HG02571 (cell line): ENCODE data around the gene LRRK2.
A peak's percentile ranks its signal among the peaks of the same experiment; 100 is the strongest.
"Not testable (repeated sequence)": the region's sequence is repeated elsewhere in the genome, so short reads cannot be mapped to it uniquely, and the experiment has no call there.

Source experiments
- ATAC-seq: cut with Tn5 transposase; IDR thresholded peaks from one replicate; pipeline ENCODE4 v1.9.1; 2021; ENCODE audit warnings: mild to moderate bottlenecking, moderate library complexity; ENCODE audit not compliant: unreplicated experiment

LRRK2 gene

GRCh38 chr12:40312982-40313576 is 88.3 kb downstream of the LRRK2 start:
- ATAC-seq, result no peak

GRCh38 chr12:40313928-40314327 is 89.1 kb downstream of the LRRK2 start:
- peak; percentile 57 for ATAC-seq

- ATAC-seq, result no peak
Observed at GRCh38 chr12:40314927-40315326, 90.1 kb downstream of the LRRK2 start.

GRCh38 chr12:40315375-40315774 is 90.6 kb downstream of the LRRK2 start:
- no peak for ATAC-seq

GRCh38 chr12:40324261-40324660 is 99.5 kb downstream of the LRRK2 start:
- ATAC-seq, result no peak

- ATAC-seq, result peak; percentile 76
Observed at GRCh38 chr12:40325349-40325960, 100.7 kb downstream of the LRRK2 start.

GRCh38 chr12:40327535-40327934 is 102.7 kb downstream of the LRRK2 start:
- ATAC-seq, result no peak

GRCh38 chr12:40330180-40330579 is 105.4 kb downstream of the LRRK2 start:
- no peak for ATAC-seq

- no peak for ATAC-seq
Observed at GRCh38 chr12:40331886-40332285, 107.1 kb downstream of the LRRK2 start.

- ATAC-seq, result no peak
Observed at GRCh38 chr12:40335991-40336390, 111.2 kb downstream of the LRRK2 start.

GRCh38 chr12:40336573-40337199 is 111.9 kb downstream of the LRRK2 start:
- no peak for ATAC-seq

- ATAC-seq, result no peak
Observed at GRCh38 chr12:40338071-40338470, 113.3 kb downstream of the LRRK2 start.

GRCh38 chr12:40338621-40339020 is 113.8 kb downstream of the LRRK2 start:
- ATAC-seq, result no peak

- no peak for ATAC-seq
Observed at GRCh38 chr12:40342010-40342409, 117.2 kb downstream of the LRRK2 start.

GRCh38 chr12:40343124-40343523 is 118.3 kb downstream of the LRRK2 start:
- ATAC-seq, result no peak

GRCh38 chr12:40344312-40344711 is 119.5 kb downstream of the LRRK2 start:
- no peak for ATAC-seq

- no peak for ATAC-seq
Observed at GRCh38 chr12:40351976-40352375, 127.2 kb downstream of the LRRK2 start.

GRCh38 chr12:40375076-40375475 is 150.3 kb downstream of the LRRK2 start:
- ATAC-seq, result no peak

- ATAC-seq, result no peak
Observed at GRCh38 chr12:40376533-40377267, 151.9 kb downstream of the LRRK2 start.

GRCh38 chr12:40378691-40379090 is 153.9 kb downstream of the LRRK2 start:
- ATAC-seq, result no peak

- ATAC-seq, result peak; percentile 58
Observed at GRCh38 chr12:40382217-40382616, 157.4 kb downstream of the LRRK2 start.

GRCh38 chr12:40387279-40387678 is 162.5 kb downstream of the LRRK2 start:
- not testable (repeated sequence) for ATAC-seq
